Body of pancreas (tissue), 4 donors: Measurements from ENCODE around the gene CCDC190. TPM values are rescaled to one million over a fixed set of nuclear protein-coding genes. Genes with fewer than 3 reads are reported as not detected.

Experiments used
- ATAC-seq: fragments of 150-250 bp; one replicate; pipeline ENCODE4 v1.9.1; 2016
- DNase-seq, 4 donors: peaks; one replicate each; pipeline ENCODE4 v3.0.0-alpha.2; 2019
- H3K27ac ChIP-seq, 4 donors: fragments of 200-600 bp; sonication (generic); 1 replicate in 3 of 4; 2 replicates in 1 of 4; pipeline versions ENCODE4 v1.5.1 to v1.6.1; 2016 to 2019; ENCODE audit warnings: mild to moderate bottlenecking in 1 of 4, mixed read lengths in 1 of 4, moderate library complexity in 1 of 4
- H3K27me3 ChIP-seq, 2 donors: fragments of 200-600 bp; sonication (generic); one replicate each; pipeline ENCODE4 v1.6.0; 2016; ENCODE audit warnings: mild to moderate bottlenecking in 1 of 2
- H3K36me3 ChIP-seq, 2 donors: fragments of 200-600 bp; sonication (generic); replicated peaks in 1 of 2; 2 replicates each; pipeline ENCODE4 v1.5.1; 2016; ENCODE audit warnings: low read depth in 2 of 2; ENCODE audit not compliant: insufficient read depth in 1 of 2
- H3K4me1 ChIP-seq: fragments of 200-600 bp; sonication (generic); one replicate; pipeline ENCODE4 v1.6.0; 2016
- H3K4me3 ChIP-seq, 2 donors: fragments of 200-600 bp; sonication (generic); 1 replicate in 1 of 2; 2 replicates in 1 of 2; pipeline ENCODE4 v1.5.1; 2016 to 2019
- H3K9me3 ChIP-seq, 3 donors: fragments of 200-600 bp; sonication (generic); 1 replicate in 2 of 3; 2 replicates in 1 of 3; pipeline ENCODE4 v1.5.1; 2016
- CTCF ChIP-seq, 7 experiments: fragments of 450-650 bp in 4 of 7; fragments of 200-600 bp in 3 of 7; sonication (generic) in 3 of 7; IDR thresholded peaks; one replicate each; pipeline ENCODE4 v1.5.1; 2016 to 2019; ENCODE audit warnings: antibody characterized with exemption in 7 of 7
- POLR2A ChIP-seq, 3 donors: fragments of 450-650 bp; IDR thresholded peaks; one replicate each; pipeline ENCODE4 v1.6.1; 2016; ENCODE audit warnings: antibody characterized with exemption in 3 of 3, mild to moderate bottlenecking in 2 of 3
- WGBS, 2 donors: methylation state at CpG; one replicate each; pipeline ENCODE4 v1.1.5; 2017; 5-methylcytosine and 5-hydroxymethylcytosine counted together
- intact Hi-C: fragments of 100-400 bp; cut with DNase I; formaldehyde crosslinking; loops from one replicate; pipeline ENCODE4 v1.15.1; 2023
- total RNA-seq, 2 donors: library from RNA; depleted of rRNA; stranded (reverse); fragments of >200 nt; gene quantifications; one replicate each; pipeline ENCODE4 v1.1.0, GENCODE V29; 2016

The CCDC190 gene
- total RNA-seq, 2 donors from 2014 or later: not detected

- Histone ChIP-seq H3K9me3 (no peaks in the 10 kb centered on the region), H3K27me3 (no peaks in the 10 kb centered on the region), H3K36me3 (no peaks in the 10 kb centered on the region), H3K4me1 (no peaks in the 10 kb centered on the region), H3K27ac (no peak overlapping the region), H3K4me3 (no peak overlapping the region)
- DNase-seq (no peak), ATAC-seq (no peak)
- TF ChIP-seq POLR2A (IDR thresholded peaks at IDR 0.05) (no peak), CTCF (IDR thresholded peaks at IDR 0.05) (no peak)
- intact Hi-C loops: no loop called here
- WGBS, 2 donors: 79 to 82% methylated on average over 16 of the region's 16 CpGs
These were observed 14.4 kb downstream of the CCDC190 start for GRCh38 chr1:162846256-162847212.

GRCh38 chr1:162844153-162844552, 16.8 kb downstream of the CCDC190 start:
- ATAC-seq: no peak
- Histone ChIP-seq H3K36me3 (no peaks in the 10 kb centered on the region), H3K27me3 (no peaks in the 10 kb centered on the region), H3K27ac (no peak overlapping the region), H3K4me3 (no peak overlapping the region), H3K9me3 (no peaks in the 10 kb centered on the region), H3K4me1 (no peaks in the 10 kb centered on the region)
- no peak for TF ChIP-seq CTCF (IDR thresholded peaks at IDR 0.05)
- TF ChIP-seq POLR2A (IDR thresholded peaks at IDR 0.05): no peak
- DNase-seq: no peak
- intact Hi-C loops: no loop called here
- 87 to 92% methylated on average over 1 of the region's 1 CpG for WGBS, 2 donors

- ATAC-seq (no peak), DNase-seq (no peak)
- Histone ChIP-seq H3K9me3 (peaks cover 0 to 12% (median 0%) of the 10 kb centered on the region in 3 donors), H3K4me1 (no peaks in the 10 kb centered on the region), H3K36me3 (no peaks in the 10 kb centered on the region), H3K27ac (no peak overlapping the region), H3K27me3 (no peaks in the 10 kb centered on the region), H3K4me3 (no peak overlapping the region)
- TF ChIP-seq POLR2A (IDR thresholded peaks at IDR 0.05) (no peak), CTCF (IDR thresholded peaks at IDR 0.05) (no peak)
- intact Hi-C loops: no loop called here
These were observed 20.6 kb downstream of the CCDC190 start for GRCh38 chr1:162840250-162840839.

GRCh38 chr1:162838863-162839262, 22.1 kb downstream of the CCDC190 start:
- intact Hi-C loops: no loop called here
- H3K4me3 ChIP-seq: no peak overlapping the region
- H3K27me3 ChIP-seq: no peaks in the 10 kb centered on the region
- no peaks in the 10 kb centered on the region for H3K4me1 ChIP-seq
- peaks cover 0 to 12% (median 0%) of the 10 kb centered on the region in 3 donors for H3K9me3 ChIP-seq
- no peak for TF ChIP-seq POLR2A (IDR thresholded peaks at IDR 0.05)
- no peak for TF ChIP-seq CTCF (IDR thresholded peaks at IDR 0.05)
- H3K36me3 ChIP-seq: no peaks in the 10 kb centered on the region
- DNase-seq (no peak), ATAC-seq (no peak)
- WGBS, 2 donors: 91 to 93% methylated on average over 4 of the region's 4 CpGs
- H3K27ac ChIP-seq: no peak overlapping the region
